ENCODE measurements around the gene MAGEA9. TPM values are rescaled to one million over a fixed set of nuclear protein-coding genes. Genes with fewer than 3 reads are reported as not detected.

Gene MAGEA9
- total and polyA plus RNA-seq, 9 of the 15 experiments (the other 6 are each of a cell fraction or from before 2014, with no cell fraction given): 0.08 to 1.0 (median 0.25) TPM; not detected in 4

GRCh38 chrX:149830192-149830873, 48.6 kb downstream of the MAGEA9 start:
- no TSS peak for BruUV-seq (replicated peaks)
- intact Hi-C loops (cut with micrococcal nuclease): no loop called here
- in situ Hi-C loops (cut with MboI): no loop called here
- H3K4me1 ChIP-seq (replicated peaks in 1 of 2; ENCODE audit: control insufficient read depth in 2 of 2, insufficient read depth in 2 of 2, low read length in 2 of 2): no peaks in the 10 kb centered on the region; a peak in 1 of 5 replicates
- 14% methylated on average over 5 of the region's 18 CpGs for WGBS (ENCODE audit: insufficient coverage, low coverage, missing lambda C conversion rate)
- H3K4me3 ChIP-seq: 0 out of 2 replicates have a peak overlapping the region, but pooled peaks have one; percentile 3
- peak overlapping the region; percentile 20 to 79; a peak in 2 of 4 replicates for H3K9ac ChIP-seq (ENCODE audit: insufficient read depth in 1 of 2, low read depth in 2 of 2, low read length in 2 of 2)
- H3K4me2 ChIP-seq (ENCODE audit: insufficient read depth, low read length): peak overlapping the region; percentile 49; the same call in 1 of the 2 replicates
- no peaks in the 10 kb centered on the region for H3K9me1 ChIP-seq (ENCODE audit: control insufficient read depth, insufficient read depth, low read length)
- DNase-seq (ENCODE audit: extremely low read depth in 1 of 4, low spot score in 3 of 4) (no peak), FAIRE-seq (no peak), ATAC-seq (peak; percentile 55)
- H3K27me3 ChIP-seq (ENCODE audit: control insufficient read depth in 2 of 2, insufficient read depth in 2 of 2, low read length in 2 of 2): no peaks in the 10 kb centered on the region
- peak overlapping the region; percentile 83 for H2AFZ ChIP-seq (ENCODE audit: low read depth, low read length)
- no peak overlapping the region for H3K27ac ChIP-seq (ENCODE audit: extremely low read depth, low read depth, low read length)
- no peaks in the 10 kb centered on the region for H3K36me3 ChIP-seq (ENCODE audit: control insufficient read depth, insufficient read depth, low read length)
- no peaks in the 10 kb centered on the region for H3K79me2 ChIP-seq (ENCODE audit: control insufficient read depth, insufficient read depth, low read length)
- ChIA-PET POLR2A (interaction anchor here (0.7 kb wide), 1 partner anchor 561 kb away, joined by 3 read pairs; no protein-coding TSS in a partner anchor), CTCF (ENCODE audit: low intra/inter-chr PET ratio) (no interaction called here)
- H3K9me3 ChIP-seq (replicated peaks; ENCODE audit: control insufficient read depth, insufficient read depth, low read depth, low read length): no peaks in the 10 kb centered on the region
- no peaks in the 10 kb centered on the region for H4K20me1 ChIP-seq (replicated peaks; ENCODE audit: control insufficient read depth, insufficient read depth, low read length)
- TF ChIP-seq ZNF740 (CRISPR knock-in tag; IDR thresholded peaks at IDR 0.05): no peak
- no peak for TF ChIP-seq ZNF740 (tag; IDR thresholded peaks at IDR 0.05)
- no peak for TF ChIP-seq JUN (IDR thresholded peaks at IDR 0.05; ENCODE audit: borderline replicate concordance, low read depth, low read length)
- TF ChIP-seq JUN (CRISPR knock-in tag; IDR thresholded peaks at IDR 0.05; ENCODE audit: borderline replicate concordance): no peak
- TF ChIP-seq NRF1 (conservative IDR thresholded peaks at IDR 0.05 in 1 of 2, IDR thresholded peaks at IDR 0.05 in 1 of 2): peak; percentile 53 to 63
- TF ChIP-seq POLR2A (conservative IDR thresholded peaks at IDR 0.05): no peak
- no peak for TF ChIP-seq PHF8 (IDR thresholded peaks at IDR 0.05; ENCODE audit: borderline replicate concordance, low read length)
- no peak for TF ChIP-seq ZNF551 (CRISPR knock-in tag; IDR thresholded peaks at IDR 0.05)
- TF ChIP-seq RAD51 (IDR thresholded peaks at IDR 0.05; ENCODE audit: borderline replicate concordance, low read depth): no peak
- no peak for TF ChIP-seq RBM25 (IDR thresholded peaks at IDR 0.05; ENCODE audit: low read depth, low read length, severe bottlenecking)
- TF ChIP-seq ZBTB5 (IDR thresholded peaks at IDR 0.05): no peak
- TF ChIP-seq SETDB1 (IDR thresholded peaks at IDR 0.05; ENCODE audit: low read length): no peak
- TF ChIP-seq ZNF75A (CRISPR knock-in tag; IDR thresholded peaks at IDR 0.05): no peak
- no peak for TF ChIP-seq ZNF24 (IDR thresholded peaks at IDR 0.05)
- TF ChIP-seq ZHX1 (conservative IDR thresholded peaks at IDR 0.05; ENCODE audit: low read length): no peak
- peak; percentile 70 for TF ChIP-seq ZNF512 (tag; IDR thresholded peaks at IDR 0.05)

Measured in K562 (cell line).